H1 (cell line): Measurements from ENCODE around the gene GBP2.
"Not testable (repeated sequence)": the region's sequence is repeated elsewhere in the genome, so short reads cannot be mapped to it uniquely, and the experiment has no call there.

ENCODE experiments used
- CHD2 ChIP-seq: IDR thresholded peaks from 2 replicates; pipeline ENCODE4 v1.6.1; 2012; ENCODE audit warnings: low read length, improper control_type of control experiment
- HDAC6 ChIP-seq: IDR thresholded peaks from one replicate; pipeline ENCODE4 v1.7.1; 2012; ENCODE audit warnings: low read depth, mild to moderate bottlenecking, inconsistent platforms, low read length, moderate library complexity
- JUND ChIP-seq: IDR thresholded peaks from 2 replicates; pipeline ENCODE4 v1.6.1; 2011; ENCODE audit warnings: mild to moderate bottlenecking, improper control_type of control experiment, low read length
- KDM5A ChIP-seq: fragments of 200-600 bp; IDR thresholded peaks from 2 replicates; pipeline ENCODE4 v1.7.1; 2012; ENCODE audit warnings: mild to moderate bottlenecking, low read length, inconsistent platforms, mixed read lengths
- POLR2A ChIP-seq, 2 experiments: IDR thresholded peaks; 1 replicate in 1 of 2; 2 replicates in 1 of 2; pipeline ENCODE4 v1.6.1; 2011; ENCODE audit warnings: low read depth in 2 of 2, low read length in 2 of 2, mild to moderate bottlenecking in 2 of 2; ENCODE audit errors: control extremely low read depth in 1 of 2
- RAD21 ChIP-seq, 2 experiments: IDR thresholded peaks in 1 of 2; conservative IDR thresholded peaks in 1 of 2; 2 replicates each; pipeline ENCODE4 v1.6.1; 2011; ENCODE audit warnings: low read depth in 2 of 2, low read length in 2 of 2, improper control_type of control experiment in 1 of 2, inconsistent platforms in 1 of 2, mild to moderate bottlenecking in 1 of 2, moderate library complexity in 1 of 2
- RNF2 ChIP-seq: fragments of 200-900, 300-1000 bp; sonication (generic); IDR thresholded peaks from 2 replicates; pipeline ENCODE4 v1.7.1; 2016; ENCODE audit warnings: borderline replicate concordance, low read depth, mild to moderate bottlenecking, antibody characterized with exemption, low read length; ENCODE audit not compliant: poor library complexity, severe bottlenecking; ENCODE audit errors: missing control alignments
- SP1 ChIP-seq: IDR thresholded peaks from 2 replicates; pipeline ENCODE4 v1.6.1; 2011; ENCODE audit warnings: low read depth, low read length
- TF ChIP-seq, protein P1 (sequence below), 3 experiments: IDR thresholded peaks; 1 replicate in 2 of 3; 2 replicates in 1 of 3; pipeline versions ENCODE4 v1.5.1 to v1.6.1; 2011; ENCODE audit warnings: low read length in 3 of 3, mild to moderate bottlenecking in 3 of 3, inconsistent platforms in 2 of 3, low read depth in 1 of 3, moderate library complexity in 1 of 3; ENCODE audit not compliant: insufficient read depth in 1 of 3; ENCODE audit errors: control extremely low read depth in 1 of 3

DNA sequence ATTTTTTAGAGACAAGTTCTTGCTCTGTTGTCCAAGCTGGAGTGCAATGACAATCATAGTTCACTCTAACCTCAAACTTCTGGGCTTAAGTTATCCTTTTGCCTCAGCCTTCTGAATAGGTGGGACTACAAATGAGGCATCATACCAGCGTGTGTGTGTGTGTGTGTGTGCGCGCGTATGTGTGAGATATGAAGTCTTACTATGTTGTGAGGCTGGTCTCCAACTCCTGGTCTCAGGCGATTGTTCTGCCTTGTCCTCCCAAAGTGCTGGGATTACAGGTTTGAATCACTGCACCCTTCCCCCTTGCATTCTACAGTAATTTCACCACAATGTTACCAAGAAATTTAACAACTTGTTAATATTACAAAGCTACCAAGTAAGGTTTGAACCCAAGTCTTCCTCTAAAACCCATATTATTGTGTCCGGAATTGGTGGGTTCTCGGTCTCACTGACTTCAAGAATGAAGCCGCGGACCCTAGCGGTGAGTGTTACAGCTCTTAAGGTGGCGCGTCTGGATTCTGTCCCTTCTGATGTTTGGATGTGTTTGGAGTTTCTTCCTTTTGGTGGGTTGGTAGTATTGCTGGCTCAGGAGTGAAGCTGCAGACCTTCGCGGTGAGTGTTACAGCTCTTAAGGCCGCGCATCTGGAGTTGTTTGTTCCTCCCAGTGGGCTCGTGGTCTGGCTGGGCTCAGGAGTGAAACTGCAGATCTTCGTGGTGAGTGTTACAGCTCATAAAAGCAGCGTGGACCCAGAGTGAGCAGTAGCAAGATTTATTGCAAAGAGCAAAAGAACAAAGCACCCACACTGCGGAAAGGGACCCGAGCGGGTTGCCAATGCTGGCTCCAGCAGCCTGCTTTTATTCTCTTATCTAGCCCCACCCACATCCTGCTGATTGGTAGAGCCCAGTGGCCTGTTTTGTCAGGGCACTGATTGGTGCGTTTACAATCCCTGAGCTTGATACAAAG, 970 bp upstream of the GBP2 start:
- TF ChIP-seq, protein P1, sequence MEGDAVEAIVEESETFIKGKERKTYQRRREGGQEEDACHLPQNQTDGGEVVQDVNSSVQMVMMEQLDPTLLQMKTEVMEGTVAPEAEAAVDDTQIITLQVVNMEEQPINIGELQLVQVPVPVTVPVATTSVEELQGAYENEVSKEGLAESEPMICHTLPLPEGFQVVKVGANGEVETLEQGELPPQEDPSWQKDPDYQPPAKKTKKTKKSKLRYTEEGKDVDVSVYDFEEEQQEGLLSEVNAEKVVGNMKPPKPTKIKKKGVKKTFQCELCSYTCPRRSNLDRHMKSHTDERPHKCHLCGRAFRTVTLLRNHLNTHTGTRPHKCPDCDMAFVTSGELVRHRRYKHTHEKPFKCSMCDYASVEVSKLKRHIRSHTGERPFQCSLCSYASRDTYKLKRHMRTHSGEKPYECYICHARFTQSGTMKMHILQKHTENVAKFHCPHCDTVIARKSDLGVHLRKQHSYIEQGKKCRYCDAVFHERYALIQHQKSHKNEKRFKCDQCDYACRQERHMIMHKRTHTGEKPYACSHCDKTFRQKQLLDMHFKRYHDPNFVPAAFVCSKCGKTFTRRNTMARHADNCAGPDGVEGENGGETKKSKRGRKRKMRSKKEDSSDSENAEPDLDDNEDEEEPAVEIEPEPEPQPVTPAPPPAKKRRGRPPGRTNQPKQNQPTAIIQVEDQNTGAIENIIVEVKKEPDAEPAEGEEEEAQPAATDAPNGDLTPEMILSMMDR (IDR thresholded peaks at IDR 0.05; ENCODE audit: control extremely low read depth in 1 of 3, insufficient read depth in 1 of 3, low read depth in 1 of 3, low read length in 3 of 3): not testable (repeated sequence)
- not testable (repeated sequence) for TF ChIP-seq POLR2A (IDR thresholded peaks at IDR 0.05; ENCODE audit: control extremely low read depth in 1 of 2, low read depth in 2 of 2, low read length in 2 of 2); JUND; RNF2; CHD2; RAD21 (IDR thresholded peaks at IDR 0.05 in 1 of 2, conservative IDR thresholded peaks at IDR 0.05 in 1 of 2; ENCODE audit: low read depth in 2 of 2, low read length in 2 of 2); KDM5A; HDAC6; SP1
